Activated CD4-positive, alpha-beta memory T cell treated with anti-CD3 and anti-CD28 coated beads for 36 hours (primary cell): ENCODE data around the gene CDH2. TPM values are rescaled to one million over a fixed set of nuclear protein-coding genes. Genes with fewer than 3 reads are reported as not detected.

Source experiments
- CTCF ChIA-PET: fragments of 350-600 bp; sonication (Branson Sonifier 250); formaldehyde crosslinking; loops from one replicate; lab custom pipeline; 2021; ENCODE audit warnings: antibody characterized with exemption, inconsistent platforms; lab: Charles Lee
- POLR2A ChIA-PET: fragments of 350-600 bp; sonication (Branson Sonifier 250); formaldehyde crosslinking; loops from one replicate; lab custom pipeline; 2021; ENCODE audit warnings: antibody characterized with exemption; lab: Charles Lee
- DNase-seq: peaks from one replicate; pipeline ENCODE4 v3.0.0-alpha.2; 2020
- H3K27ac Mint-ChIP-seq: one replicate; pipeline ENCODE4 v1.8.0; 2021; ENCODE audit warnings: mixed read lengths
- H3K27me3 Mint-ChIP-seq: one replicate; pipeline ENCODE4 v1.8.0; 2021; ENCODE audit warnings: mixed read lengths
- H3K36me3 Mint-ChIP-seq: one replicate; pipeline ENCODE4 v1.8.0; 2021; ENCODE audit warnings: mixed read lengths
- H3K4me1 Mint-ChIP-seq: one replicate; pipeline ENCODE4 v1.8.0; 2021; ENCODE audit warnings: low read depth, mixed read lengths
- H3K4me3 Mint-ChIP-seq: one replicate; pipeline ENCODE4 v1.8.0; 2021; ENCODE audit warnings: mild to moderate bottlenecking, mixed read lengths
- H3K9me3 Mint-ChIP-seq: one replicate; pipeline ENCODE4 v1.8.0; 2021; ENCODE audit warnings: mixed read lengths
- intact Hi-C: fragments of 100-400 bp; cut with micrococcal nuclease; formaldehyde crosslinking; loops from one replicate; pipeline ENCODE4 v1.15.1; 2023
- total RNA-seq, 2 experiments: library from RNA; stranded (reverse); gene quantifications; one replicate each; pipeline ENCODE4 v1.2.3, GENCODE V29; 2021

The CDH2 gene
- total RNA-seq, 2 experiments from 2014 or later: not detected

DNA sequence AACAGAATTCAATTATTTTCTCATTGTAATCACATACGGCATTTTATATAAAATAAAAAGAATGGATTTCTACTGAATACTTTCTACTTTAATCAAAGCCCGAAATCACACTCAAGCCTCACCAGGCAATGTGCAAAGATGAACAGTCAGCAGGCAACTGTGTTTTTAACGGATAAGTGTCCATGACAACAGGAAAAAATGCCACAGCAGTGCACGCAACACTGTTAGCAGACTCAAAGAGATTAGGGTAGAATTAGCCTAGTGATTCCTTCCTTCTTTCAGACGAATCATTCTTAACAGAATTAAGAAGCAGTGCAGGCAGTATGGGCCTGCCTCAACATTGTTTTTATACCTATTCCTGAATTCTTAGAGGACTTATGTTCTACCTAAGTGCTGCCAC, 135.6 kb downstream of the CDH2 start:
- Mint-ChIP-seq H3K36me3 (no peaks in the 10 kb centered on the region), H3K4me3 (no peak overlapping the region), H3K27me3 (no peaks in the 10 kb centered on the region), H3K27ac (no peak overlapping the region), H3K9me3 (peaks cover 13% of the 10 kb centered on the region), H3K4me1 (no peaks in the 10 kb centered on the region)
- ChIA-PET POLR2A (no interaction called here), CTCF (no interaction called here)
- DNase-seq: no peak
- intact Hi-C loops: no loop called here

DNA sequence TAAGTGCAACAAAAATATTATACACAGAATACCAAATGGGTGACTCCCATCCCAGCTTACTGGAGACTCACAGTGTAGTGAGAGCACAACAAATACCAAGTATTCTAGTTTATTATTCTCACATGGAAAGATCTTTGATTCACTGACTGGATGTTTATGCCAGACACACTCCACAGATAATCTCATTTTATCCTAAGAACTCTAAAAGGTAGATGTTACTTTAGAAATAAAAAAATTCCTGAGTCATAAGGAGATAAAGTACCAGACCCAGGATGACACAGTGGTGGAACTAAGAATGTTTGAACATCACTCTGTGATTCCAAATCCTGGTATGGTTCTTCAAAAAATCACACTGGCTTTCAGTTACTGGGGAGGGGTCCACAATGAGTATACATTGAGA, 136.2 kb downstream of the CDH2 start:
- H3K9me3 Mint-ChIP-seq: peaks cover 13% of the 10 kb centered on the region

DNA sequence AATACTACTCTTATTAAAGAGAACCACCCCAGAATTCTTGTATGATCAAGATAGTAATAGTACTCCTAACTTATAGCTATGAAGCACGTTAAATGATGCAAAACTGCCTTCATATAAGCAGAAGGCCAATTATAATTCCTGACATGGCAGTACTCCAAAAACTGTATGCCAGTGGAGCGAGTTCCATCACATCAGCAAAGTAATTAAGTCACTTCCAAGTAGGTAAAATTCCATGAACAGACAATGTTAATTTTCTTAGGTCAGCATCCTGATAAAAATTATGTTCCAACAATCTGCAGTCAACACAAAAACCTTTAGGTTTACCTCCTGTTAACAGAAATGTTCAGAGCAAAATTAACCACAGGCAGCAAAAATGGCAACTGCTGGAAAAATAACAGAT, 136.7 kb downstream of the CDH2 start:
- no peak for DNase-seq
- Mint-ChIP-seq H3K9me3 (peaks cover 10% of the 10 kb centered on the region), H3K4me3 (no peak overlapping the region), H3K27ac (no peak overlapping the region), H3K4me1 (no peaks in the 10 kb centered on the region), H3K36me3 (no peaks in the 10 kb centered on the region), H3K27me3 (no peaks in the 10 kb centered on the region)
- ChIA-PET POLR2A (no interaction called here), CTCF (no interaction called here)
- intact Hi-C loops: no loop called here

More for the DNA sequence above, 136.2 kb downstream of the CDH2 start:
- H3K27me3 Mint-ChIP-seq: no peaks in the 10 kb centered on the region
- CTCF ChIA-PET: no interaction called here
- POLR2A ChIA-PET: no interaction called here
- no peak overlapping the region for H3K4me3 Mint-ChIP-seq
- no peaks in the 10 kb centered on the region for H3K4me1 Mint-ChIP-seq
- intact Hi-C loops: no loop called here
- H3K36me3 Mint-ChIP-seq: no peaks in the 10 kb centered on the region
- DNase-seq: no peak
- no peak overlapping the region for H3K27ac Mint-ChIP-seq

DNA sequence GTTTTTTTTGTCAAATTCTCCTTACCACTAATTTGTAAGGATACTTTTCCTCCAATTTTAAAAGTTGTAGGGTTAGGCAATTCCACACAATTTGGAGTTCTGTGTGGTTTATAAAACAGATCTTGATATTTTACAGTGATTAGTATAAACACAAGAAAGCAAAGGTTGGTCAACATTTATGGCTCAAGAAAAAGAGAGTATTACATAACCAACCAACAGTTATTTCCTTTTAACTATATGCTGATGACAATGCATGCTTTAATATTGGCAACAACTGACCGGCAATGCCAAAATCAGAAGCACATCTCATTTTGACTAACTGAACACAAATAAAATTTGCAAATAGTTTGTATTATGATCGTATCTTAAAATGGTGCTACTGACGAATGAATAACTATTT, 137.2 kb downstream of the CDH2 start:
- CTCF ChIA-PET: no interaction called here
- DNase-seq: no peak
- H3K9me3 Mint-ChIP-seq: peaks cover 5% of the 10 kb centered on the region
- POLR2A ChIA-PET: no interaction called here
- no peaks in the 10 kb centered on the region for H3K36me3 Mint-ChIP-seq
- intact Hi-C loops: no loop called here
- H3K4me3 Mint-ChIP-seq: no peak overlapping the region
- no peak overlapping the region for H3K27ac Mint-ChIP-seq
- no peaks in the 10 kb centered on the region for H3K27me3 Mint-ChIP-seq
- no peaks in the 10 kb centered on the region for H3K4me1 Mint-ChIP-seq

DNA sequence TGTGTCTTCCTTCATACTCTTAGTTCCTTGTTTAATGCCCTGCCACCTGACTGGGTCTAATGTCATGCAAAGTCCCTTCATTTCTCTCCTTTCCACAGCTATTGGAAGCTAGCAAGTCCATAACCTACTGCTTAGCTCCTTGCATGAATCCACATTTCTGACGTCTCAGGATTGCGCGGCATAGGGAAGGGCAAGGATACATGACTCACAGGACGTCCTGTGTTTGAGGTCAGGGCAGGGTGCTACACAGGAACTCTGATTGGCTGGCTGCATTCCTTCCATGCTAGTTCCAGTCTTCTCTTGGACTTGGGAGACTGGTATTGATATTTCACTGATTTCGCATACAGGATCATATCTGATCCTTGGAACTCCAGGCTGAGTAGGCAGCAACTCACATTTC, 137.9 kb downstream of the CDH2 start:
- Mint-ChIP-seq H3K4me1 (no peaks in the 10 kb centered on the region), H3K27me3 (no peaks in the 10 kb centered on the region), H3K4me3 (no peak overlapping the region), H3K36me3 (no peaks in the 10 kb centered on the region), H3K9me3 (peaks cover 5% of the 10 kb centered on the region), H3K27ac (no peak overlapping the region)
- intact Hi-C loops: no loop called here
- ChIA-PET POLR2A (no interaction called here), CTCF (no interaction called here)
- DNase-seq: no peak

DNA sequence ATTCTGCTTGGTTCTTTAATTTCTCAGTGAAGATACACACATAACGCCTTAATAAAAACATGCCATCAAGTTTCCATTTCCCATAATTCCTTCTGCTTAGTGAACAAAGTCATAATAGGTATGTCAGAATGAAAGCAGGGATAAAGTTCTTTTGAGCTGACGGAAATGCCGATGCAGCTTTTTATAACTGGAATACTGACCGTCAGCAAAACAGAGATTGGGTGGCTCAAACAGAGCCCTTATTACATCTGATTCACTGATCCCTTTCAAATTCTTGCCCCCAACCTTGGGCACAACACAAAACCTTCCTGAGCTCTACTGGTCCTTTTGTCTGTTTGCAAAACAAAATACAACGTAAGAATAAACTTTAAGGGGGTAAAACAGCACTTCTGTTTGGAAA, 140.4 kb downstream of the CDH2 start:
- POLR2A ChIA-PET: no interaction called here
- intact Hi-C loops: no loop called here
- no peak overlapping the region for H3K4me3 Mint-ChIP-seq

DNA sequence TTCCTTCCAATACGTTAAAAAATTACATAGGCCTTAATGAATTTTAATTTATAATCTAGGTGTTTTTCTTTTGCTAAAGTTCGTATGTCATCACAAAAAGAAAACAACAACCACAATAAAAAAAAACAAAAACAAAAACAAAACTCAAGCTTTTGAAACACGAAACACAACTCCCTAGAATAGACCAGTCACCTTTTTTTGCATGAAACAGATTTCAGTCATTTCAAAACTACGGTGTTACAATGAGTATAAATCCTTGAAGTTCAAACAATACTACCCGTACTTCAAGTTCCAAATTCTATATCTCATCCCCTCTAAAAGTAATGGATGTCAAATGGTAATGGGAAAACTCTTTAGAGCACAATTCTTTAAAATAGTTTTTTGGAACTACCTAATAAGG, 142.4 kb downstream of the CDH2 start:
- Mint-ChIP-seq H3K36me3 (no peaks in the 10 kb centered on the region), H3K27ac (no peak overlapping the region), H3K27me3 (no peaks in the 10 kb centered on the region), H3K4me1 (no peaks in the 10 kb centered on the region), H3K9me3 (peaks cover 17% of the 10 kb centered on the region), H3K4me3 (no peak overlapping the region)
- no peak for DNase-seq
- ChIA-PET POLR2A (no interaction called here), CTCF (no interaction called here)
- intact Hi-C loops: no loop called here

More for the DNA sequence above, 140.4 kb downstream of the CDH2 start:
- Mint-ChIP-seq H3K36me3 (no peaks in the 10 kb centered on the region), H3K4me1 (no peaks in the 10 kb centered on the region), H3K27ac (no peak overlapping the region), H3K9me3 (peaks cover 11% of the 10 kb centered on the region), H3K27me3 (no peaks in the 10 kb centered on the region)
- CTCF ChIA-PET: no interaction called here
- no peak for DNase-seq

DNA sequence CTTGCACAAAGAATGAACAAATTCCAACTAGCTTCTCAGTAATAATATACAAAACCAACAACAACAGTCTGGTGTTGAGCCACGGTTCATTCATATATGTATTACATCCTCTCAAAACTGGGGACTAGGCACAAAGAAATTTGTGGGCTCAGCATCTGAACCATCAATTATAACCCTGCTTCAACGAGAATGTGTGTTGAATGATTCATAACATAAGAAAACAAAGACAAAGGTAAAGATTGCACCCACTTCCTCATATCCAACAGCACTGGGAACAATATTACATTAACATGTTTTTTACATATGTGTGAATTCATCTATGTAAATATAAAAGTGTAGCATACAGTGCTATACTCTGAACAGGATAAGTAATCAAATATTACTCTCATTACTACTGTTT, 144.8 kb downstream of the CDH2 start:
- Mint-ChIP-seq H3K27ac (no peak overlapping the region), H3K4me1 (no peaks in the 10 kb centered on the region), H3K36me3 (no peaks in the 10 kb centered on the region), H3K9me3 (peaks cover 14% of the 10 kb centered on the region), H3K4me3 (no peak overlapping the region), H3K27me3 (no peaks in the 10 kb centered on the region)
- ChIA-PET CTCF (no interaction called here), POLR2A (no interaction called here)
- DNase-seq: no peak
- intact Hi-C loops: no loop called here

DNA sequence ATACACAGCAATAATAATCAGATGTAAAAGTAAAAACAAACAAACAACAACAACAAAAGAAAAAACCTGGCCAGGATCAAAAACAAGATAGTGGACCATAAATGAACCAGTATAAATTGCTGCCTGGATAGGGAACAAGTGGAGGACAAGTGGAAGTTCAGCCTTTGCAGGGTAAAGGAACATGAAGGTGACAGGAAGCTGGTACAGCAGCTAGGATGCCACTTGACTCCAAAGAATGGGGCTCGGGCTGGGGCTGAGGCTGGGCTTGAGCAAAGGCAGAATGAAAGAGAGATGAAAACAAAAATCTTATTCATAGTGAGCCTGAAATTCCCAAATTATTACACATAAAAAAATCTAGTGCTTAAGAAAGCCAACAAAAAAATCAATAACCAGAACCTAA, 146.5 kb downstream of the CDH2 start:
- Mint-ChIP-seq H3K27ac (no peak overlapping the region), H3K27me3 (no peaks in the 10 kb centered on the region), H3K9me3 (peaks cover 14% of the 10 kb centered on the region), H3K4me3 (no peak overlapping the region), H3K36me3 (no peaks in the 10 kb centered on the region), H3K4me1 (no peaks in the 10 kb centered on the region)
- DNase-seq: no peak
- intact Hi-C loops: no loop called here
- ChIA-PET CTCF (no interaction called here), POLR2A (no interaction called here)

DNA sequence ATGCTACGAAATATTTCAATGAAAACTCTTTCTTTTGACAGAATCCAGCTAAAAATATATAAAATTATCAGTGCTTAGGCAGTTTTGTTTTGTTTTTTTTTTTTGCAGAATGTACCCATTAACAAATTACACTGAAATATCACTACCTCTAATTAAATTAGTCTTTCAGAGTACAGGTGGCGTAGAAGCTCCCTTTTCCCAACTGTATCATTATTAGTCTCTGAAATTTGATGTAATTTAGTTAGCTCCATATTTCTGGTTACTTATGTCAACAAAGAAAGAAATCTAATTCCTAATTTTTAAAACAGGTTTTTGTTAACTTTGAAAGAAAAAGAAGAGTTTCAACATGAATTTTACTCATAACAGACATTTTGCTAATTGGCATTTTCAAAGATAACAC, 149.2 kb downstream of the CDH2 start:
- CTCF ChIA-PET: no interaction called here
- peaks cover 9% of the 10 kb centered on the region for H3K9me3 Mint-ChIP-seq

DNA sequence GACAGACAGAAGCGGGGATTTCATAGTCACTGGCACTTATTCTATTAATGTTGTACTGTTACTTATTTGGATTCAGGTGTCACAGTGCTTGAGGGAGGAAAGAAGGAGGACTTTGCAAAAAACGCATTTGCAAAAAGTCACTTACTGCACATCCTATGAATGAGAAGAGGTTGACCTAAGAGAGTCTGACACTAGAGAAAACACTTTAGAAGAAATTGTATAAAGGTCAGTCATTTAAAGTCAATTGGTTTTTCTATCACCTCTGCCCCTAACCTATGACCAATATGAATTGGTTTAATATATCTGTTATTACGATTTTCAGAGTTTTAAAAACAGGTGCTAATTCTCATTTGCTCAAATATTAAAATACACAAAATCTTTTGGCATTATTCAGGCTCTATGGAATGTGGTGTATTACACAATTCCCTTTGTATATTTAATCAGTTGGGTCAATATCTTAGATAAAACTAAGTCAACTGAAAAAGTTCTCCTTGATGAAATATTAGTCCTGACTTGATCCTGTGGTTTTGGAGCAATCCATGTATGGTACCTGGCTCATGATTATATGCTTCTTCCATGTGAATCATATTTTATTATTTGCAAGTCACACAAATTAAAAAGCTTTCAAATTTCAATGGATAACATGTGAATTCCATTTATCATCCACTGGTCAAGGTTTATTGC, 157.4 kb downstream of the CDH2 start:
- POLR2A ChIA-PET: no interaction called here
- CTCF ChIA-PET: no interaction called here
- no peak overlapping the region for H3K4me3 Mint-ChIP-seq
- intact Hi-C loops: no loop called here
- no peaks in the 10 kb centered on the region for H3K36me3 Mint-ChIP-seq
- H3K27me3 Mint-ChIP-seq: no peaks in the 10 kb centered on the region
- no peak overlapping the region for H3K27ac Mint-ChIP-seq
- DNase-seq: no peak
- H3K4me1 Mint-ChIP-seq: no peaks in the 10 kb centered on the region
- peaks cover 23% of the 10 kb centered on the region for H3K9me3 Mint-ChIP-seq

More for the DNA sequence above, 149.2 kb downstream of the CDH2 start:
- no peak overlapping the region for H3K27ac Mint-ChIP-seq
- H3K36me3 Mint-ChIP-seq: no peaks in the 10 kb centered on the region
- H3K4me1 Mint-ChIP-seq: no peaks in the 10 kb centered on the region
- H3K27me3 Mint-ChIP-seq: no peaks in the 10 kb centered on the region
- no peak for DNase-seq
- no peak overlapping the region for H3K4me3 Mint-ChIP-seq
- intact Hi-C loops: no loop called here
- POLR2A ChIA-PET: no interaction called here

DNA sequence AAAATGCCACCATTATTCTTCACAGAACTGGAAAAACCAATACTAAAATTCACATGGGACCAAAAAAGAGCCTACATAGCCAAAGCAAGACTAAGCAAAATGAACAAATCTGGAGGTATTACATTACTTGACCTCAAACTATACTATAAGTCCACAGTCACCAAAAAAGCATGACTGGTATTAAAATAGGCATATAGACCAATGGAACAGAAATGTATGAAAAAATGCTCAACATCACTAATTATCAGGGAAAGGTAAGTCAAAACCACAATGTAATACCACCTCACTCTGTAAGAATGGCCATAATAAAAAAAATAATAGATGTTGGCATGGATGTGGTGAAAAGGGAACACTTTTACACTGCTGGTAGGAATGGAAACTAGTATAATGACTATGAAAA, 158.6 kb downstream of the CDH2 start:
- DNase-seq: no peak
- no peak overlapping the region for H3K4me3 Mint-ChIP-seq
- no peaks in the 10 kb centered on the region for H3K27me3 Mint-ChIP-seq
- H3K36me3 Mint-ChIP-seq: no peaks in the 10 kb centered on the region
- ChIA-PET CTCF (no interaction called here), POLR2A (no interaction called here)
- no peak overlapping the region for H3K27ac Mint-ChIP-seq
- H3K9me3 Mint-ChIP-seq: peaks cover 21% of the 10 kb centered on the region
- intact Hi-C loops: no loop called here
- H3K4me1 Mint-ChIP-seq: no peaks in the 10 kb centered on the region

DNA sequence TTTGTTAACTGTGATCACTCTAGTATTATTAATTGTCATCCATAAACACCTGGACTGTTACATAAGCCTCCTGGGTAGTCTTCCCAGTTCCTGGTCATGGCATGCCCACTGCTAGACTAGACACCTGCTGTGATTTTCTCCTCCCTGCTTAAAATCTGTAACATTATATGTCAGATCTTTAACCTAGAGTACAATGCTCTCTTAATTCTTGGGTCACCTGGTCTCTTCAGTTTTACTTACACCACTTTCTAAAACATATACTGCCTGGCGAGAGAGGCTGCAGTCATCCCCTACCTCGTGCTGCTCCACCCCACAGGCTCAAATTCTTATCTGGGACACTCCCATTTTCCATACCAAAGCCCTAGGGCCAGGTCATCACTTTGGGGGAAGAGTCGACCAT, 161.3 kb downstream of the CDH2 start:
- ChIA-PET CTCF (no interaction called here), POLR2A (no interaction called here)
- no peaks in the 10 kb centered on the region for H3K36me3 Mint-ChIP-seq
- no peak overlapping the region for H3K4me3 Mint-ChIP-seq
- no peak for DNase-seq
- H3K27ac Mint-ChIP-seq: no peak overlapping the region
- no peaks in the 10 kb centered on the region for H3K27me3 Mint-ChIP-seq
- H3K4me1 Mint-ChIP-seq: no peaks in the 10 kb centered on the region
- peaks cover 19% of the 10 kb centered on the region for H3K9me3 Mint-ChIP-seq
- intact Hi-C loops: no loop called here
